HG03521 (cell line): ENCODE data around the gene CTR9.

Source experiments
- ATAC-seq: cut with Tn5 transposase; IDR thresholded peaks from one replicate; pipeline ENCODE4 v1.9.1; 2021; ENCODE audit warnings: mild to moderate bottlenecking, moderate library complexity; ENCODE audit not compliant: unreplicated experiment

CTR9 gene

DNA sequence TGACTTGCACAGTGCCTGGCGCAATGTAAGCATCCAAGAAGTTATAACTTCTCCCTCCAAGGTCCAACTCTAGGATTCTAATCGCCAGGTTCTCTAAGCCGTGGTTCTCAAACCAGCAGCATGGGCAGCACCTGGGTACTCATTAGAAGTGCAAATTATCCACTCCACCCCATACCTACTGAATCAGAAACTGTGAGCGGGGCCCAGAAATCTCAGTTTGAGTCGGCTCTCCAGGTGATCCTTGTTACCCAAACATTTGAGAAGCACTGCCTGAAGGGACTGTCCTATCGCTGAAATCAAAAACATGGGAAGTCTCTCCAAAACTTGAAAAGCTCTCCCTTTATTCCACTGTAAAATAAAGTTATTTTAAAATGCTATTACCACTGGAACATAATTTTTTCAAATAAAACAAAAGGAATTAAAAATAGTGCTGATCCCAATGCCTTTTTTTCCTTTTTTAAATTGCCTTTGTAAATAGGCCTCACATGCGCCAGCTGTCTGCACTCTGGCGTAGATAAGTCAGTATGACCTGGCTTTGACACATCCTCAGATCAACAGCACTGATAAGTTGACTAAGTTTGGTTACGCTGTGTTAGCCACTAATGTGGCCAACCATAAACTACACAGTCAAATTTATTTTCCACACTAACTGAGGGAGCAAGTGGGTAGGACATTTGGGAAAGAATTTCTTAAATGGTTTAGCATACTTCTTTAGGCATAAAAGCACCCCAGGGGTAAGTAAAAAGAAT, 8.4 kb upstream of the CTR9 start:
- ATAC-seq, result no peak

- no peak for ATAC-seq
Observed at GRCh38 chr11:10743354-10744000, 7.6 kb upstream of the CTR9 start.

- ATAC-seq, result no peak
Observed at GRCh38 chr11:10744206-10744605, 6.8 kb upstream of the CTR9 start.

GRCh38 chr11:10746871-10747270, 4.2 kb upstream of the CTR9 start:
- ATAC-seq, result no peak

DNA sequence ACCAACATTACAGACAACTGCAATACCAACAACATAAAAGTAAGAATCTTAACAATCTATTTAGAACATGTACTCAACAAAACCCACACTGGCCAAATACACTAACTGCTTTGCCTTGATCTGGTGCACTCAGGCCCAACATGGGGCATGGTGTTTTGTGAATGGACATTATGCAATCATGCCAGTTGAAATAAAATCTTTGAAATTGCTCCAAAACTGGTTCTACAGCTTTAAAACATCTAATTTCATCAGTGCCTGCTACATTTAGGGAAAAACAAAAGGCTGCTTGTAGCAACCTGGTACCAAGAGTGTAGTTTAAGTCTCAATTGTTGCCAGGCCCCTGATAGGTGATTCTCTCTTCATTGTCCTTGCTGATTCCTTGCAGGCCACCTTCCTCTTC, 3.3 kb upstream of the CTR9 start:
- no peak for ATAC-seq

- no peak for ATAC-seq
Observed at GRCh38 chr11:10749476-10749875, 1.6 kb upstream of the CTR9 start.

DNA sequence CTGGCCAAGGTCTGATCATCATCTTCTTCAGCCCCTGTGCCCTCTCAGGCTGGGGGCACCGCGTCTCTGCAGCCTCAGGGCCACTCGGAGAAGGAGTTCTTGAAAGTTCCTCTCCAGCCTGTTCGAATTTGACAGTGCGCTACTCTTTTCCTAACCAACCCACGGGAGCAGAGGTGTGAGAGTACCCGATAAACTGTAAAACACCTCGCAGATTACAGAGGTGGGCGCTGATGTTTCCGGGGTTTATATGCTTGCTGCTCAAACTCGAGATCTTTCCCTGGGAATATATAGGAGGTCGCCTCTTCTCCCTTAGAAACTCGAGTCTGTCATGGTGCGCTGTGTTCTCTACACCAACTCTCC, 515 bp downstream of the CTR9 start:
- ATAC-seq, result peak; percentile 9

DNA sequence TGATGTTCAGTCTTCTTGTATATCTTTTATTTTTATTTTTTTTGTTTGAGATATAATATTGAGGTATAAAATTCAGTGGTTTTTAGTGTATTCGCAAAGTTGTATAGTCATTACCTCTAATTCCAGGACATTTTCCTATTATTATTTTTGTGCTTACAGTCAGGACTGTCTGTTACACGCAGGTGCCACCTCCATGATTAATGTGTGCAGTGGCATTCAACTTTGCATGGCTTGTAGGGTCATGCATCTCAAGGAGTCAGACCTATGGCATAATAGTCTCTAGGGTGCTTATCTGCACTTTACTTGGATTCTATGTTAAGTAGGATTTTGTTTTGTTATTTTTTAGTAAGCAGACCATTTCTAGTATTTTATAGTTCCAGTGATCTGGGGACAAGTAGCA, 1.0 kb downstream of the CTR9 start:
- no peak for ATAC-seq

DNA sequence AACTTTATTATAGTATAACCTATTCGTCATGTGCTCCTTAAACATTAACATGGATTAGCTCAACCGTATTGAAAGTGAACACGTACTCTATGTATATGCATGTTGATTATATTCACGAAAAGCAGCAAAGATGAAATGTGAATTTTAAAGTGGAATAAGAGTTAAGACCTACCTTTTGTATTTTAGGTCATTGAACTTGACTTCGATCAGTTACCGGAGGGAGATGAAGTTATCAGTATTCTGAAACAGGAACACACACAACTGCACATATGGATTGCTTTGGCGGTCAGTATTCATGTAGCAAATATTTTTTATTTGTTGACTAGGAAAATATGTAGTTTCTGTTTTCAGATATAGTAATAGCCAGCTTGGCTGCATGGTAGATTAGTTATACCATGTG, 1.4 kb downstream of the CTR9 start:
- no peak for ATAC-seq

- ATAC-seq, result no peak
Observed at GRCh38 chr11:10758957-10759356, 7.9 kb downstream of the CTR9 start.

GRCh38 chr11:10761085-10761698, 10.1 kb downstream of the CTR9 start:
- ATAC-seq, result no peak

DNA sequence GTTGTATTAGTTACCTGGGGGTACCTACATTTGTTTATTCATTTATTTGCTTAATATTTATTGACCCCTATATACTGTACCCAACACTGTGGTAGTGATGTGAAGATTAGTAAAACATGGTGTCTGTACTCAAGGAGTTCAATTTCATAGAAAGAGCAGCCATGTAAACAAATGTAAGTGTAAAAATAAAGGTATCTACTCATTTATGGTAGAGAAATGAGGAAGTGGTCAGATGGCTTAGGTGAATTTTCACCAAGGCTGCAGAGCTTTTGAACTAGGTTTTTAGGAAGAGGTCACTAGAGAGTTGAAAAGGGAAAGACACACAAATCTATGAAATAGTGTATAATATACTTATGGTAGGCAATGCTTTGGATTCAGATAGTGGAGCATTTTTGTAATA, 11.1 kb downstream of the CTR9 start:
- peak; percentile 69 for ATAC-seq

GRCh38 chr11:10762913-10763421, 11.9 kb downstream of the CTR9 start:
- peak; percentile 43 for ATAC-seq

DNA sequence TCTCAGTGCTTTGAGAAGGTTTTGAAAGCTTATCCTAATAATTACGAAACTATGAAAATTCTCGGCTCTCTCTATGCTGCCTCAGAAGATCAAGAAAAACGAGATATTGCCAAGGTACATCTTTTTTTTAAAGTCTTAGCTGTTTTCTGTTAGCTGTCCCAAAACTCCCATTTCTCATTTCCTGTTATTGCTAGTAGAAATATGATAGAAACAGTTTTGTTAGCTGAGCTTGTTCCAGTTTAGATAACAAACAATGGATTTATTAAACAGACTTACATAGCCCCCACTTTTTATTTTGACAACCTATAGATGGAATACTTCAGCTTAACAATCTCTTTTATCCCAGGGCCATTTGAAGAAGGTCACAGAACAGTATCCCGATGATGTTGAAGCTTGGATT, 12.7 kb downstream of the CTR9 start:
- no peak for ATAC-seq

DNA sequence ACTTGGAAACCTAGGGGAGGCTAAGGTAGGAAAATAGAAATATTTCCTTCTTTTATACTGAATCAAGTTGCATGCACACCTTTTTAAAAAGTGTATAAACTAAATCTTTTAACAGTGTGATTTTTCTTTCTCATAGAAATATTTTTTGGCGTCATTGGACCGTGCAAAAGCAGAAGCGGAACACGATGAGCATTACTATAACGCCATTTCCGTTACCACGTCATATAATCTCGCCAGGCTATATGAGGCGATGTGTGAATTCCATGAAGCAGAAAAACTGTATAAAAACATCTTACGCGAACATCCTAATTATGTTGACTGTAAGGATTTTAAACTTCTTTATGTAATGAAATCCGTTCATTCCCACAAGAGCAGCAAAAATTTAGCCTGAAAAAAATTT, 13.4 kb downstream of the CTR9 start:
- no peak for ATAC-seq

- no peak for ATAC-seq
Observed at GRCh38 chr11:10770626-10771254, 19.7 kb downstream of the CTR9 start.

- ATAC-seq, result no peak
Observed at GRCh38 chr11:10771457-10771856, 20.4 kb downstream of the CTR9 start.

DNA sequence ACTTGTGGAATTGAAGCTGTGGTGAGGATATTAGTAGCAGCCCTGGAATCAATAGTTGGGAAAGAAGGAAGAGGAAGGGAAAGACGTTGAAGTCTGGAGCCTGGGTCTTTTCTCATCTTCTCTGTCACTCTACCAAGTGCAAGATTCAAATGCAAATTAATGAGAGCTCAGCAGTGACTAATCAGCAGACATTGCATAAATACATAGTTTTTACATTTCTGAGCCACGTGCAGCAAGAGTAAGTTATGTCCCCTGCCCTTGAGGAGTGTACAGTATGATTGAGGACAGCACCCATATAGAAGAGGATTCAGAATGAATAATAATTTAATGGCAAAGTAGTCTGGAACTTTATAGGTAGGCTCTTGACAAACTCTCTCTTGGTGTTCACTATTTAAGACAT, 23.8 kb downstream of the CTR9 start:
- no peak for ATAC-seq

- no peak for ATAC-seq
Observed at GRCh38 chr11:10777393-10777793, 26.3 kb downstream of the CTR9 start.

DNA sequence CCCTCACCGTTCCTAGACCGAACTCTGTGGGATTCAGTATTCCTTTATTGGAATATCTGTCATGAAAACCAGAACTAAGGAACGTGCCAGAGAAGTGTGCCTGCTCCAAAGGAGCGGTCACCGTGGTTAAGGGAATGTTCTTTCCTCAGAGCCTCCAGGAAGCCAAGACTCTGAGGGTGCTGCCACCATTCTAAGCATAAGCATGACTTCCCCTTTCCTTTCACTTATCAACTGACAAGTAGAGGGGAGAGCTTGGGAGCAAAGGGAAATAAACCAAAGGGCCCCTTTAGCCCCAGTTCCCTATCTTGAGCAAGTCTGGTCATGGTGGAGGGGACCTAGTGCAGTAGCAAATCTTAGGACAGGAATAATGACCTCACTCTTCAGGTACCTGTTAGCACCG, 26.8 kb downstream of the CTR9 start:
- no peak for ATAC-seq

DNA sequence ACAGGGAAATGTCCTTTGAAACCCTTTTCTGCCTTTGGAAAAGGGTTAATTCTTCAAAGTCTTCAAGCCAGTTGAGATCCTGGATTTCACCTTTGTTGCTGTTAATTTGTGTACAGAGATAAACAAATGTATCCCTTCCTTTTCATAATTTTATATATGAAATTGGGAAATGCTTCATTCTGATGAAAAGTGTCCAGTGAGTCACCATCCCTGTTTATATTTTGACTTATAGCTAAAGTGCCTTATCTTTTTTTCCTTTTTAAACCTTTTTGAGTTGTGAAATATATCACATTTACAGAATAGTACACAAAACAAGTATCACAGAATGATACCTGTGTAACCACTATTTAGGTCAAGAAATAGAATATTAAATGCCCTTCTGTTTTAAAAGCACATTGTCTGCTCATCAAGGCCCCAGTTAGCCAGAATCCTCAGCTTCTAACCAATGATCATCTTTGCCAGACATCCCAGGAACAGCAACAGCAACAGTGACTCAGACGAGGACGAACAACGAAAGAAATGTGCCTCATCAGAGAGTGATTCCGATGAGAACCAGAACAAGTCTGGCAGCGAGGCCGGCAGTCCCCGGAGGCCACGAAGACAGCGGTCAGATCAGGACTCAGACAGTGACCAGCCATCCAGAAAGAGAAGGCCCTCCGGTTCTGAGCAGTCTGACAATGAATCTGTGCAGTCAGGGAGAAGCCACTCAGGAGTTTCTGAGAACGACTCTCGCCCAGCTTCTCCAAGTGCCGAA, 27.3 kb downstream of the CTR9 start:
- ATAC-seq, result no peak
